Stimulated activated CD8-positive, alpha-beta memory T cell treated with anti-CD3 and anti-CD28 coated beads, Interleukin-7, amount 100 ng/mL, for 4 hours (primary cell): Measurements from ENCODE around the gene PRPF40B.
"Not testable (repeated sequence)": the region's sequence is repeated elsewhere in the genome, so short reads cannot be mapped to it uniquely, and the experiment has no call there.

Experiments used
- DNase-seq, 2 donors: peaks; one replicate each; pipeline ENCODE4 v3.0.0-alpha.2; 2020; ENCODE audit warnings: low read depth in 2 of 2

Gene PRPF40B

DNA sequence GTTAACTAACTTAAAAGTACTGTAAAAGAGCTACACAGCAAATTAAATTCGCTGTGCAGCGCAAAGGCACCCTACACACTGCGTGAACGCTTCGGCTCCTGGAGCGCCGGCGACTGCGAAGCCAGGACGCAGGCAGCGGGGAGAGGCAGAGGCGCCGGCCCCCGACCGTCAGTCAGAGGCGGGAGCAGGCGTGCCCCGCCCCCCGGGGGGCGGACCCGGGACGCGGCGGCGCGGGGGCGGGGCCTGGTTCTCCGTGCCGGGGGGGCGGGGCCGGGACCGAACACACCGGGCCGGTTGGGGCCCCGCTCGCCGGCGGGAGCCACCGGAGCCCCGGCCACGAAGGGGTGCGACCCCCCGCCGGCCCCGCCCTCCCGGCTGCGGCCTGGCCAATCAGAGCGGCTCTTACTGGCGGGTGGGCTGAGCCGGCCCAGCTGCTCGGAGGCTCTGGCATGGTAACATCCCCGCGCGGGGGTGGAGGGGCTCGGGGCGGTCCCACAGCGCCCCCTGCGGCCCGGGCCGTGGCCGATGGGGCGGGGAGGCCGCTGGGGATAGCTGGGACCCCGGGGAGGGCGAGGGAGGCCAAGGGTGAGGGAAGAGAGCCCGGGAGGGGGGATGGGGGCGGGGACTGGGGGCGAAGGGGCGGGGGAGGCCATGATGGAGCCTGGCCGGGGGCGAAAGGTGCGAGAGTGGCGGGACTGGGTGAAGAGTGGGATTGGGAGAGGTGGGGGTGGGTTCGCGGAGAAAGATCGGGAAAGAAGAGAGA lies at the start of gene PRPF40B:
TSS of gene PRPF40B (plus strand) at position 420 of the 763 bp plus-strand sequence. CDS start at position 450, 30 bp downstream.
- DNase-seq, result peak; percentile 56 to 80

DNA sequence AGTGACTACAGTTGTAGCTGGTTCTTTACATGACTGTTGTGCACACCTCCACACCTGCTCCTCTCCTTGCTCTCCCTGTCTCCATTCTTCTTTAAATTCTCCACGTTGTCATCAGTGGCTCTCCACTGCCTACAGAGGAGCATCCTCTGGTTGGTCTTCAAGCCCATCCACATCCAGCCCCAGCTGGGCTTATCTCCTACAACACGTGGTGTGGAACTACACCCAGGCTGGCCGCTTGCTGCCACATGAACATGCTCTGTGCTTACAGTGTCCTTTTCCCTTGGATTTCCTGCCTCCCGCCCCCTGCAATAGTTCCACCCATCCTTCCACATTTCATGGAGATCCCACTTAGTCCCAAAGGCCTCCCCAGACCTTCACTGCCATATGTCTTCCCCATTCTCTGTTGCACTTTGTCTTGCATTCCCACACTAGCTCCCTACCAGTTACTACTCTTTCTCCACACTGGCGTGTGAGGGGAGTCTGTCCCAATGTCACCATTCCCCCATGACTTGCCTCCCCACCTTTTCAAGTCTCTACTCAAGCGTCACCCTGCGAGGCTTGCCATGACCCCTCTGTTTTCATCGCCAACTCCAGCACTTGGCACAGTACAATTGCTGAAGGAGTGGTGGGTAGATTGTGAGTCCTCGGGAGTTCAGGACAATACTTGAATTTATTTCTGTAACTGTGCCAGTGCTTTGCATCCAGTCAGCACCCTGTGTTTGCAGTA lies 45.6 kb upstream of the PRPF40B start:
- no peak for DNase-seq

DNA sequence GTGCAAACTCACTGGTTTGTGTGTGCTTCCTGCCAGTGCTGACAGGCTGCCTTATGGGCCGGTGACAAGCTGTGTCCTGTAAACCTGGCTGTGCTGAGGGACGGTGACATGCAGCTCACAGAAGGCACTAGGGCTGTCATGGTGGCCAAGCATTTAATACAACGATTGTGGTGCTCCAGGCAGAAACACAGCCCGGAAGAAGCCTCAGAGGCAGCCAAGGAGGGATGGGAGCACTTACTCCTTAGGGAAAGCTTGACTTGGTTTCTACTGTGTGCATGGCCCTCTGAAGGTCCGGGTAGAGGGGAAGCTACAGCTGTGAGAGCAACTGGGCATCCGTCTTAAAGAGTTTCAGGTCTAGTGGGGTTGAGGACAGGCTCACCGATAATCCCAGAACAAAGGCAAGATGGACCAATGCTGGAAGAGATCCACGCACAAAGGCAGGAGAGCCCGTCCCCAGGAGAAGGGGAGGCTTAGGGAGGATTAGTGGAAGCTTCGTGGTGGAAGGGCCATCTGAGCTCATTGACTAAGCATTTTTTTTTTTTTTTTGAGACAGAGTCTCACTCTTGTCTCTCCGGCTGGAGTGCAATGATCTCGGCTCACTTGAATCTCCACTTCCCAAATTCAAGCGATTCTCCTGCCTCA lies 44.8 kb upstream of the PRPF40B start:
- DNase-seq, result no peak

DNA sequence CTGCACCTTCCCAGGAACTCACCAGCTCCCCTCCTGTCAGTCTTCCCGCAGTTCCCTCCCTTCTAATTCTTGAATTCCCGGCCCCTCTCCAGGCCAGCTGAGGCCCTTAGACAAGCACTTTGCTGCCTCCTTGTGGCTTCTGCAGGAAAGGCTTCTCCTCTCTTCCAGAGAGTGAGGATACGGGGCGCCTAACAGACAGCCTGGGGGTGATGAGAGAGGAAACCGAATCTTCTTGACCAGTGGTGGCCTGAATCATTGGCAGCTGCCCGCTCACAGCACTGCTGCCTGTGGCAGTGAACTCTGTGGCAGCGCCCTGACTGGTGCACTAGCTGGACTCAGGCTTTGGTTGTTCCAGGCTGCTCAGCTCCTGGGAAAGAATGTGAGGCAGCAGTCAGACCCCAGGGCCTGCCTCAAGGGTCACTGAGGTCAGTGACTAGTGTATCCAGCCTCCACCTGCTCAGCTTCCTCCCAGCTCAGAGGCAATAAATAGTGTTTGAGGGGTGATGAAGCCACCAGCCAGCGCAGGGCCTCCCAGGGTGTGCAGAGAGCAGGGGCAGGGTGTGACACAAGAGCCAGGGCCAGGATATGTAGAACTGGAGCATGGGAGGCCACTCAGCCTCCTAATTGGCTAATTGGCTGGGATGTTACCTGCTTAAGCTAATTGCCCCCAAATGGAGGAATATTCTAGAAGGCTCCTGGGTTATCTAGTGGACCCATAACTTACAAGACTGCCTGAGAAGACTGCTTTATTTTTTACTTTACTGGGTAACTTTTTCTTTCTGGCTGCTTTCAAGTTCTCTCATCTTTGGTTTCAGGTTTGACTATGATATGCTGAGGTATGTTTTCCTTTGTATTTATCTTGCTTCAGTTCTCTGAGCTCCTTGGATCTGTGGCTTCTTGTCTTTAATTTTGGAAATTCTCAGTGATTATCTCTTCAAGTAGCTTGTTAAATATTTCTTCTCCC lies 42.5 kb upstream of the PRPF40B start:
- peak; percentile 28 for DNase-seq

DNA sequence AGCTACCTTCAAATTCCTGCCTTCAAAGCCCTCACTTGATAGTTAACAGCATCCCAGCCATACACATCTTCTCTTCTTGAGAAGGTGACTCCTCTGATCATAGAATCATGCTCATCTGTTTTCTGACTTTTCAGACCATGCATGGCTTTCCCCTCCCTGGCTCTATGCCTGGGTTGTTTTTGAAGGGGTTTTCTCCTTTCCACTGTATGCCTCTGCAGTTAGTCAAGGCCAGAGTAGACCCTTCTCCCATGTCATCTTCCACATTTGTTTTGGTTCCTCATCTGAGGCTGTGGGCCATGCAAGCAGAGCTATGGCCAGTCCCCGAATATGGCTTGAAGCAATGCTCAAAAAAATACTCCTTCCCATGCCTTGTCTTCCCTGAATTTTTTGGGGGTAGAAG lies 41.2 kb upstream of the PRPF40B start:
- no peak for DNase-seq

DNA sequence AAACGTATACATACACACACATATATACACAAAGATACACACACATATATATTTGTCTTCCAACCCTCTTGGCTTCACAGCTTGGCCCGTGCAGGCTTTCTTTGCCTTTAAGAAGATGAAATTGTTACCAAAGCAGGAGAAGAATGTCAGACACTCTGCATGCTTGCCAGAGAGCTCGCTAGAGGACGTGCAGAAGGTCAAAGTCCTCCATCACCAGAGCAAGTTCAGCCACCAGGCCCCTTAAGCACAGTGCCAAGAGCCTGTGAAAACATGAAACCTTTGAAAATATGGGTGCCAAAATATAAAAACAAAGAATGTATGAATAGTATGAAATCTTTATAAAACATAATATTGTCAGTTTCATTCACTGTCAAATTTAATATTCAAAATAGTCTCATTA lies 40.5 kb upstream of the PRPF40B start:
- DNase-seq, result no peak

DNA sequence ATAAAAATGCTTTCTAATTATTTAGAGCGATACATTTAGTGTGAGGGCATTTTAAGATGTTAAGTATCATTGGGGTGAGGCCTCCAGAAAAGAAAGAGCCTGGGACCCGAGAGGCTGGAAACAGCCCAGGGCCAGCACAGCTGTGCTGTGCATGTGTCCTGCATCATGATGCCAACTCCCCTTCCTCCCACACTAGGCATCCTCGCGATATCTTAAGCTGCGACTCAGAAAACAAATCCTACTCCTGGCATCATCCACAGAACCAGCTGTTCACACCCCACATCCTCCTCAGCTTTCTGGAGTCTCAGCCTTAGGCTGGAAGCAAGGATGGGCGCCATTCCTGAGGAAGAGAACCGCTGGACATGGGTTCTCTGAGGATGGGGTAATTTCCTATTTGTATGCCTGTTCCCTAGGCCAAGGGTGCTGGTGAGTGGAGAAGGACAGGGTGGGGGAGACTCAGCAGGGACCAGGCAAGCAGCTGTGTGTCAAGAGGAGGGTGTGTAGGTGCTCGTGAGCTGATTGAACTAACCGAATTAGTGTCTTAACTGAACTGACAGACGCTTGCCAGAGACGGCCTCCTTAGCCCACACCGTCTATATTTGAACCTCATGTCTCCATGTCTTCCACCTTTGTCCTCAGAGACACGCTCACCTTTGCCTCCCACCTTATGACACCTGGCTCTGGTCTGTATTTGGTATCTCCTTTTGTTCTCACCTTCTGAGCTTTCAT lies 39.8 kb upstream of the PRPF40B start:
- no peak for DNase-seq

DNA sequence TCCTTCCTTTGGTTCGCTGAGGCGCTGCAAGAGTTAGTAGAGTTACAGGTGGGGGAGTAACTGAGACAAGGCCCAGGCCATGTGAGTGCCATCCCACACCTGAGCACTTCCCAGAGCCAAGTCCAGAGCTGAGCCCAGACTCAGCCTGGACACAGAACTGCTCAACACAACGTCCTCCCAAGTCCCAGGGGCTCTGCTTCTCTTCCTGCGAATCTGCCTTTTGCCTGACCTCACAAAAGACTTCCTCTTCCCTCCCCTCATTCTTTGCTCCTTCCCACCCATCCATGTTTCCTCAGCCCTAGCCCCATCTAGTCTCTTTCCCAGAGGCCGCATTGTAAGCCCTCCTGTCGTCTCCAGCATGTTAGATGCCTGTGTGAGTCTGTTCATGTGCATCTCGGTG lies 38.8 kb upstream of the PRPF40B start:
- no peak for DNase-seq

DNA sequence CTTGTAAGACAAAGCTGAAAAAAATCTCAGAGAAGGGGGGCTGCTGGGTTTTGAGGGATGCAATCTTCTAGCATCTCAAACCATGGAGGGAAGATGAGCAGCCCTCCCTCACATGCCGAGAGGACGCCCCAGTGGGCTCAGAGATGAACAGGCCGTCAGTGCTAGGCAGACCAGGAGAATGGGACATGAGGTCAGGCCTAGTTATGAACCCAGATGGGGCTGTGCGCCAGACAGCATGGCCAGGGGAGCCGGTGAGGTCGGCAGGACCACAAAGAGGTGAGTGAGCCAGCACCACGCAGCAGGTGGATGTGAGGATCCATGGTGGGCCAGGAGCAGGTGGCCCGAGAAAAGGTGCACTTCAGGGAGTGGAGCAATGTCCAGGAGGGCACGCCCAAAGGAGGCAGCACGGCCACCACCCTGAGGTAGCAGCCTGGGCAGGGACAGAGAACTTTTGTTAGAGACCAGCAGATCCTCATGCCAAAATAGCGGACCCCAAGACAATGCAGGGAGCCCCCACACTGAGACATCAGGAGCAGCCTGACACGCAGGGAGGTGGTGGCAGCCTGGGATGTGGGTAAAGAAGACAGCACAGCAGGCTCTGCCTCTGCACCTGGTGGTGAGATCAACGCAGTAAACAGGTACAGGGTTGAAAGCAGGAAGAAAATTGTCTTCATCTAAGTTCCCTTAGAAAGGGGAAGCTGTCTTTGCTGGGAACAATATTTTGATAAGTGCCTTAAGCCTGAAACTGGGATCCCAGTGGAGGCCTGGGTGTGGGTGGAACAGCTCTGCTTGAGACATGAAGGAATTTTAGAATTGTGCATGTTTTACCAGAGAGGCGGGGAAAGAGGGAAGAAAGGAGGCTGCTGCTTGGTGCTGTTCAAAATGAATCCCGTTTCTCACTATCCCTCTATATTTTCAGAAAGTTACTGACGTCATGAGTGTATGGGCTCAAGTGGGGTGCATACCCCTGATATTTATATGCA lies 37.6 kb upstream of the PRPF40B start:
- no peak for DNase-seq

DNA sequence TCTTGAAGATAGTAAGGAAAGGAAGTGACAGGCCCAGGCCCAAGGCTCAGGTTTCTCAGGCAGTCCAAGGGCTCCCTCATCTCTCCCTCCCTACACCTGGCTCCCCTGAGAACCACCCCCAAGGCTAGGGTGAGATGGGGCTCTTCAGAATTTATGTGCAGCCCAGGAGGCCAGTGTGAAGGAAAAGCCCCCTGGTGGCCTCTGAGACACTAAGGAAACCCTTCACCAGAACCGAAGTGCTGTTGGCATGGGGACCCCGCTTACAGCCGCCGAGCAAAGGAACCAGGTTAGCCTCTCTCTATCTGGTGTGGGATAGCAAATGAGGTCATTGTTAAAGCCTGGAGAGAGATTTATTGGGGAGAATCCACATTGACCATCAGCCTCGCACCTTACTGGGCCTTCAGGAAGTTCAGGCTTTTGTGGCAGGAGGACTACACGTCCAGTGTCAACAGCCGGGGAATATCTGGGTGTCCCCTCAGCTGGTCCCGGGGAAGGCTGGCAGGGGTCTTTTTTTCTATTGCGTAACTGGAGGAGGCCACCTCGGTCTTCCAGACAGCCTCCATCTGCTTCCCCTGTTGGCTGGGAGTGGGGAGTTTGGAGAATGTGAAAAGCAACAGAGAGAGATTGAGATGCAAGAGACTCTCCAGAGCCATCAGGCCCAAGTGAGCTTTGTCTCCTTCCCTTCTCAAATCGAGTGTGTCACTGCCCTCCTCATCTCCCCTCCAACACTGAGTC lies 36.0 kb upstream of the PRPF40B start:
- no peak for DNase-seq

DNA sequence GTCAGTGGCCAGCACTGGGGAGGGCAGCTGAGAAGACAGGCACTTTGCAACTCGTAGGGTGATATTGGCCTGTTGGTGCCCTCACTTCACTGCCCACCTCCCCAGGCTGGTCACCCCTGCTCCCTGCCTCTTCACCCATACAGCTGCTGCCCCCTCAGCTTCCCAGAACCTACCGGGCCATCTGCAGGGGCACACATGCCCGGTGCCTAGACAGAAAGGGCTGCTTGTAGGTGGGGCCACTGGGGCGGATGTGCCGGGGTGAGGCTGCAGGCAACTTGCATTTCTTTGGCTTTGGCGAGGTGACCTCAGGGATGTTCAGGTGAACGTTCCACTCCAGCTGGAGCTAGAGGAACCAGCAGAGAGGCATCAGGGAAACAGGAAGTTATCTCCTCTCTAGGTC lies 35.1 kb upstream of the PRPF40B start:
- no peak for DNase-seq

DNA sequence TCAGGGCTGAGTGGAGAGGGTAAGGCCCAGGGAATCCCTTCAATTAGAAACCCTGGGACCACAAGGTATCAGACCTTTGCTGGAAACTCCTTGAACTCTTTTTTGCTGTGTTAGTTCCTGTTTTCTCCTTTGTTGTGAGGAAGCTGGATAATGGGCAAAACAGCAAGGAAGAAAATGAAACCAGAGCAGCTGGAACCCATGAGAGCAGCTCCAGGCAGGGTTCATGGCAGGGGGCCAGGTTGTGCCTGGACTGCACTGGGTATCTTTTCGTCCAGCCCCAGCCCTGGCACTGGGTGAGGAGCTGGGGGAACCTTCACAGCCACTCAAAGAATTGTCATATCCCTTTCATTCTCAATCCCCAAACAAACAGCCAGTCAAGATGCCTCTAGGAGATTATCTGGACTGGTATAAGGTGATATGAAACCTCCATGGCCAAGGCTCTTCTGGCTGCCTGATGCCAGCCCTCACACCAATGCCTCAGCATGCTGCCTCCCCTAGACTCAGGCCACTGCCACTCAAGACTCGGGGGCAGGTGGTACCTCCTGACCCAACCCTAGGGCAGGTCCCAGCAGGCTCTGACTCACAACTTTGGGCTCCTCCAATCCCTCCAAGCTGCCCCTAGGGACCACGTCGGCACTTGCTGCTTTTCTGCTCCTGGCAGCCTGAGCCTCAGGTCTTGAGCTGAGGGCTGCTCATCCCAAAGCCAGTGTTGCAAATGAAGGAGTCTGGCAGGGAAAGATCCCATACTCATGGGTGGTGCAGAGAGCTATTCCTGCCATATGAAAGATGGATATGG lies 34.4 kb upstream of the PRPF40B start:
- no peak for DNase-seq

DNA sequence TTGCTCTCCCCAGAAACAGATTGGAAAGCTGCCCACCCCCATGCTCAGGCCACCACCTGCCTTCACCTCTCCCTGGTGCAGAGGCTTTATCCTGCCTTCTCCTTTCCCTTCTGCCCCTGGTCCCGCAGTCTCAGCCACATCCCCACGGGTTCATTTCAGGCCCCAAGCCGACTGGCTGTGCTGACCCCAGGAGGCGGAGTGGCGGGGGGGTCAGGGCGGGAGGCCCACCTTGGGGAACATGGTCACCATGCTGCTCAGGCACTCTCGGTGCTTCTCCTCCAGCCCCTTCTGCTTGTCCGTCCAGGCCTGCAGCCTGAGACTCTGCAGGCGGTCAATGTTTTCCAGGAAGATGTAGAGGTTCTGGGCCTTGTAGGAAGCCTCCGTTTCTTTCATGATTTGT lies 24.8 kb upstream of the PRPF40B start:
- no peak for DNase-seq

DNA sequence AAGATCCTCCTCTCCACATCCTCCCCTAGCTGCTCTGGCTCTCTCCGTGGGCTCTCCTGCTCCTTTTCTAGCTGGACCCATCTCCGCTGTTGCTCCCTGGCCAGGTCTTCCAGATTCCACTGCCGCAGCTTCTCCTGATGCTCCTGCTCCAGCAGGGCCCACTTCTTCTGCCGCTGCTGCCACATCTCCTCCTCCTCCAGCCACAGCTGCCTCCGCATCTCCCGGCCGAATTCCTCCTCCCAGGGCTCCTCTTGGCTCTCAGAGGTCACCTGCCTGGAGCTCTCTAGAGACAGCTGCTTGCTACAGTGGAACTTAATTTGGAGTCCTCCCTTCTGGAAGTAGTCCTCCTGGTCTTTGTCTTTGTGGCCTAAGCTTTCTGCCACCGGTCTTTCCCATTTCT lies 23.4 kb upstream of the PRPF40B start:
- DNase-seq, result no peak

DNA sequence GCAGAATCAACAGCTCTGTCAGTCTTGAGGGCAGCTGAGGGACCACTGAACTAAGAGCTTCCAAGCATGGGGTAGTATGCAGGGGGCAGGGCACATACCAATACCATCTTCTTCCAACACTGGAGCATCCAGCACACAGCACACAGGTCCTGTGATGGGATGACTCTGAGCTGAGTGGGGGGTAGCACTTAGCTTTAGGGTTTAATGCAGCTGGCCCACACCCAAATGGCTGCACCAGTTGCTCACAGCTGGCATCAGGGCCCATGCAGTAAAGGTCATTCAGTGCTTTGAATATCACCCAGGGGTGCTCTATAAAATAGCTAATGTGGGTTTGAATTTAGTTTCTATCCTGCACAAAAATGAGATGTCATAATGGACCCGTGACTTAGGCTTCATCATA lies 19.6 kb upstream of the PRPF40B start:
- DNase-seq, result no peak

DNA sequence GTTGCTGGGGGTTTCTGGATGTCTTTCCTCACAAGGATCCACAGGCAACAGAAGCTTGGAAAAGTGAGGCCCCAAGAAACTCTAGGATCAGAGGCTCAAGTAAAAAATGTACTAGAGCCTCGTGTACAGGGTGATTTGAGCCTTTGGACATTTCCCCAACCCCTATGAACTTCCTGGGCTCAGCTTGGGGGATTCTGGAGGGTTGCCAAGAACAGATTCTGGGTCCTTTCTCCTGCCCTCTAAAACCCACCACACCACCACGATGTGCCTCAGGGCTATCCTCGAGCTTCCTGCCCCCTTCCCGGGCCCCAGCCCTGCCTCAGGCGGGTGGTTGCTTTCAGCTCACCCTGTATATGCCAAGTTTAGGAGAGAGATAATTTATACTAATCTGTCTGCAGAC lies 18.5 kb upstream of the PRPF40B start:
- no peak for DNase-seq

DNA sequence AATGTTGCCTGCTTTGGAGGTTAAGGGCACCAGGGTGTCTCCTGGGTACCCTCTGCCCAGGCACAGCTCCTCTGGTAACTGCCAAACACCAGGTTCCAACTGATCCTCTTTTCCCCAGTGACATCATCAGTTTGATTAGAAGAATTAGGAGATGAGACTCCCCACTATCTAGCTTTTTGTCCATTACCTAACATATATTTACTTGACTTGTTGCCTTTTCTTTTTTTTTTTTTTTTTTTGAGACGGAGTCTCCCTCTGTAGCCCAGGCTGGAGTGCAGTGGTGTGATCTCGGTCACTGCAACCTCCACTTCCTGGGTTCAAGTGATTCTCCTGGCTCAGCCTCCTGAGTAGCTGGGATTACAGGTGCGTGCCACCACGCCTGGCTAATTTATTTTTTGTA lies 17.8 kb upstream of the PRPF40B start, which contains the start of gene FAM186B:
TSS of gene FAM186B (minus strand) at position 101 of the 400 bp plus-strand sequence. CDS start 162 bp downstream, outside the sequence.
- DNase-seq, result not testable (repeated sequence)
